ENCODE results near the gene SMIM5.

- TF ChIP-seq CTCF (IDR thresholded peaks at IDR 0.05; ENCODE audit: poor library complexity, severe bottlenecking) = no peak
- no peak for TF ChIP-seq EP300 (conservative IDR thresholded peaks at IDR 0.05; ENCODE audit: poor library complexity, severe bottlenecking)
- TF ChIP-seq TAF1 (IDR thresholded peaks at IDR 0.05; ENCODE audit: low read depth) = no peak
- TF ChIP-seq POLR2AphosphoS5 (IDR thresholded peaks at IDR 0.05) = no peak
Measured at GRCh38 chr17:75681289-75681688, 48.1 kb downstream of the SMIM5 start.
